Progenitor cell of endocrine pancreas (in vitro differentiated cells): Measurements from ENCODE around the gene TCEAL5. TPM values are rescaled to one million over a fixed set of nuclear protein-coding genes. Genes with fewer than 3 reads are reported as not detected.

ENCODE experiments used
- DNase-seq: peaks from one replicate; pipeline ENCODE4 v3.0.0; 2021; ENCODE audit warnings: low spot score; ENCODE audit not compliant: unreplicated experiment
- H3K27ac Mint-ChIP-seq: 2 replicates; pipeline ENCODE4 v1.8.0; 2021; ENCODE audit warnings: mild to moderate bottlenecking, moderate library complexity, mixed read lengths
- H3K27me3 Mint-ChIP-seq: 2 replicates; pipeline ENCODE4 v1.8.0; 2021; ENCODE audit warnings: mixed read lengths
- H3K36me3 Mint-ChIP-seq: 2 replicates; pipeline ENCODE4 v1.8.0; 2022; ENCODE audit warnings: mixed read lengths; ENCODE audit not compliant: insufficient read depth
- H3K4me1 Mint-ChIP-seq: 2 replicates; pipeline ENCODE4 v1.8.0; 2021; ENCODE audit warnings: low read depth, mixed read lengths
- H3K4me3 Mint-ChIP-seq: 2 replicates; pipeline ENCODE4 v1.8.0; 2021; ENCODE audit warnings: low read depth, mild to moderate bottlenecking, moderate library complexity, mixed read lengths
- H3K9me3 Mint-ChIP-seq: 2 replicates; pipeline ENCODE4 v1.8.0; 2021; ENCODE audit warnings: low read depth, mixed read lengths
- CTCF ChIP-seq: fragments of 200-600 bp; sonication (generic); IDR thresholded peaks from one replicate; pipeline ENCODE4 v1.5.0; 2021; ENCODE audit warnings: antibody characterized with exemption, mild to moderate bottlenecking; ENCODE audit not compliant: unreplicated experiment
- total RNA-seq: library from RNA; stranded (reverse); gene quantifications from 2 replicates; pipeline ENCODE4 v1.2.1, GENCODE V29; 2021

The TCEAL5 gene
- total RNA-seq, 1 donor from 2014 or later: not detected

GRCh38 chrX:103304705-103305104, 28.2 kb upstream of the TCEAL5 start:
- Mint-ChIP-seq H3K27me3 (no peaks in the 10 kb centered on the region), H3K4me3 (no peak overlapping the region), H3K36me3 (peaks cover 2% of the 10 kb centered on the region), H3K4me1 (peaks cover 2% of the 10 kb centered on the region), H3K27ac (no peak overlapping the region), H3K9me3 (peaks cover 9% of the 10 kb centered on the region)
- TF ChIP-seq CTCF: no peak
- no peak for DNase-seq

- no peaks in the 10 kb centered on the region for H3K4me1 Mint-ChIP-seq
- no peak for TF ChIP-seq CTCF
- peaks cover 2% of the 10 kb centered on the region for H3K27me3 Mint-ChIP-seq
- H3K4me3 Mint-ChIP-seq: no peak overlapping the region
- no peak for DNase-seq
- H3K36me3 Mint-ChIP-seq: no peaks in the 10 kb centered on the region
- H3K27ac Mint-ChIP-seq: no peak overlapping the region
- H3K9me3 Mint-ChIP-seq: peaks cover 13% of the 10 kb centered on the region
Measured at GRCh38 chrX:103293118-103293517, 16.6 kb upstream of the TCEAL5 start.

DNA sequence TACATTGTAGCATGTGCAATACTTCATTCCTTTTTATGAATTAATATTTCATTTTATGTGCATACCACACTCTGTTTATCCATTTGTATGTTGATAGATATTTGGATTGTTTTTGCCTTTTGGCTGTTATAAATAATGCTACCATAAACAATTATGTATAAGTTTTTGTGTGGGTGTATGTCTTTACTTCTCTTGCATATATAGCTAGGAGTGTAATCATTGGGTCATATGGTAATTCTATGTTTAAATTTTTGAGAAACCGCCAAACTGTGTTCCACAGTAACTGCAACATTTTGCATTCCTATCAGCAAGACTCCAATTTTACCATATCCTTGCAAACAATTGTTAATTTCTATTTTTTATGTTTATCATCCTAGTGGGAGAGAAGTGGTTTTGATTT, 3.1 kb upstream of the TCEAL5 start:
- peaks cover 21% of the 10 kb centered on the region for H3K9me3 Mint-ChIP-seq
- H3K27me3 Mint-ChIP-seq: peaks cover 10% of the 10 kb centered on the region
- H3K4me1 Mint-ChIP-seq: no peaks in the 10 kb centered on the region
- TF ChIP-seq CTCF: no peak
- no peaks in the 10 kb centered on the region for H3K36me3 Mint-ChIP-seq
- H3K4me3 Mint-ChIP-seq: no peak overlapping the region
- no peak for DNase-seq
- H3K27ac Mint-ChIP-seq: no peak overlapping the region

DNA sequence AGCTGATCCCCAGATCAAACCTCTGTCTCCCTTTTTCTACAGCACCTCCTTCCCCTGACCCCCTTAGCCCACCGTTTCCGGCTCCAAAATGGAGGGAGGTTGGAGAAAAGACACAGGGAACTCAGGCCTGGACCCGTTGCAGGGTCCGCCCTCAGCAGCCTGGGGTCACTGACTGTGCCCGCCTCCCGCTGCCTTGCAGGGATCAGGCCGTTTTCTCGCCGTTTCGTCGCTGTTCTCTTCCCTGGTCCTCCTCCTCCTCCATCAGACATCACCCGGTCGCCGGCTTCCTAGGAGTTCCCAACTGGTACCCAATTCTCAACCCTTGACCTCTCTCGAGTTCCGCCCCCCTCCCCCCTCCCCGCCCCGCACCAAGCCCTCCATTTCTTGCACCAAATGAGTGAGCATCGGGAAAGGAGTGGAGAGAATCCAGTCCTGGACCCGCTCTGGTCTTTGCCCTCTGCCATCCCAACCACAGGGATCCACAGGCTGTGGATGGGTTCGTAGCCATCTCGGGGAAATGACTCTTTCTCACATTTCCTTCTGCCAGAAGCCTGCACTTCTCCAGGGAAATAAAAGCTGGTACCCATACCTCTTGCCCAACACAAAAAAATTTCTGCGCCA, 493 bp downstream of the TCEAL5 start:
- Mint-ChIP-seq H3K9me3 (peaks cover 16% of the 10 kb centered on the region), H3K4me3 (no peak overlapping the region), H3K4me1 (no peaks in the 10 kb centered on the region), H3K27me3 (peaks cover 18% of the 10 kb centered on the region), H3K36me3 (no peaks in the 10 kb centered on the region), H3K27ac (no peak overlapping the region)
- no peak for DNase-seq
- TF ChIP-seq CTCF: no peak

DNA sequence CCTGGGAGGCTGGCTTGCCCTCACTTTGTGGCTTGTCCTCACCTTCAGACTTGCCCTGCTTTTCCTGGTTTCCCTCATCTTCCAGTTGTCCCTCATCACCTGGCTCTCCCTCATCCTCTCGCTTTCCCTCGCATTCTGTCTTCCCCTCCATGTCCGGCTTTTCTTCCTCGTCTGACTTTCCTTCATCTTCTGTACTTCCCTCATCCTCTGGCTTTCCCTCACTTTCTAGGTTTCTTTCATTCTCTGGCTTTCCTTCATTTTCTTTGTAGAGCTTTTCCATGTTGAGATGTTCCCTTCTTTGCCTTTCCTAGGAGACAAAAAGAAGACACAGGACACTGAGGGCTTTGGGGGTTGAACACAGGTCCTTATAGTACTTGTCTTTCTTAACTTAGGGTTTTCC, 2.3 kb downstream of the TCEAL5 start:
- peaks cover 18% of the 10 kb centered on the region for H3K27me3 Mint-ChIP-seq
- no peak overlapping the region for H3K27ac Mint-ChIP-seq
- H3K36me3 Mint-ChIP-seq: no peaks in the 10 kb centered on the region
- peaks cover 8% of the 10 kb centered on the region for H3K9me3 Mint-ChIP-seq
- no peak for DNase-seq
- H3K4me1 Mint-ChIP-seq: no peaks in the 10 kb centered on the region
- H3K4me3 Mint-ChIP-seq: no peak overlapping the region
- no peak for TF ChIP-seq CTCF
